Measurements from ENCODE around the gene LCTL. TPM values are rescaled to one million over a fixed set of nuclear protein-coding genes. Genes with fewer than 3 reads are reported as not detected.

LCTL gene
- total RNA-seq, 2 experiments from 2014 or later = not detected

DNA sequence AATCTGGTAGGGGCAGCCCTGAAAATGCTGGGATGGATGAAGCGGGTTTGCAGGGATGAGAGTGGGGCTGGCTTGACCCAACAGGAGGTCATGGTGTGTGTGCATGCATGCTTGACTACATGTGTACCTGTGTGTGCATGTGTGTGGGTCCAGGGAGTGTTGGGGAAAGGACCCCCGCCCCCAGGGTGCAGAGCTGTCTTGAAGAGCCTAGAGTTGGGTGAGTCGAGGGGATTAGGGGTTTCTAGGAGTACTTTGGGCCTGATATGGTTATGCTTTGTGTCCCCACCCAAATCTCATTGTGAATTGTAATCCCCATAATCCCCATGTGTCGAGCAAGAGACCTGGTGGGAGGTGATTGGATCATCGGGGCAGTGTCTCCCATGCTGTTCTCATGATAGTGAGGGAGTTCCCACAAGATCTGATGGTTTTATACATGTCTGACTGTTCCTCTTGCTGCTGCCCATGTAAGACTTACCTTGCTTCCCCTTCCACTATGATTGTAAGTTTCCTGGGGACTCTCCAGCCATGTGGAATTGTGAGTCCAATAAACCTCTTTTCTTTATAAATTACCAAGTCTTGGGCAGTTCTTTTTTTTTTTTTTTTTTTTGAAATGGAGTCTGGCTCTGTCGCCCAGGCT lies 5.2 kb upstream of the LCTL start:
- POLR2A ChIA-PET = no interaction called here
- no peak for DNase-seq (ENCODE audit: low spot score)
- Histone ChIP-seq H3K36me3 (ENCODE audit: insufficient read depth, low read length) (no peaks in the 10 kb centered on the region), H3K9me2 (ENCODE audit: insufficient read depth, low read length) (no peaks in the 10 kb centered on the region), H2AFZ (ENCODE audit: low read length) (no peak overlapping the region), H3K79me2 (ENCODE audit: insufficient read depth, low read depth, low read length) (no peaks in the 10 kb centered on the region), H3K27ac (ENCODE audit: low read depth, low read length, poor library complexity, severe bottlenecking) (no peak overlapping the region), H3K4me3 (ENCODE audit: low read depth, low read length, poor library complexity, severe bottlenecking) (no peak overlapping the region), H3K9me3 (ENCODE audit: low read length) (no peaks in the 10 kb centered on the region), H3K4me2 (ENCODE audit: low read length) (no peak overlapping the region), H3K4me1 (ENCODE audit: insufficient read depth, low read length, poor library complexity, severe bottlenecking) (peaks cover 8% of the 10 kb centered on the region), H4K20me1 (ENCODE audit: insufficient read depth, low read length) (no peaks in the 10 kb centered on the region)
- CTCF ChIA-PET (ENCODE audit: unreplicated experiment) = no interaction called here
- intact Hi-C loops (cut with micrococcal nuclease; ENCODE audit: unreplicated experiment) = no loop called here
- BruUV-seq (replicated peaks) = no TSS peak
- TF ChIP-seq, protein P1, sequence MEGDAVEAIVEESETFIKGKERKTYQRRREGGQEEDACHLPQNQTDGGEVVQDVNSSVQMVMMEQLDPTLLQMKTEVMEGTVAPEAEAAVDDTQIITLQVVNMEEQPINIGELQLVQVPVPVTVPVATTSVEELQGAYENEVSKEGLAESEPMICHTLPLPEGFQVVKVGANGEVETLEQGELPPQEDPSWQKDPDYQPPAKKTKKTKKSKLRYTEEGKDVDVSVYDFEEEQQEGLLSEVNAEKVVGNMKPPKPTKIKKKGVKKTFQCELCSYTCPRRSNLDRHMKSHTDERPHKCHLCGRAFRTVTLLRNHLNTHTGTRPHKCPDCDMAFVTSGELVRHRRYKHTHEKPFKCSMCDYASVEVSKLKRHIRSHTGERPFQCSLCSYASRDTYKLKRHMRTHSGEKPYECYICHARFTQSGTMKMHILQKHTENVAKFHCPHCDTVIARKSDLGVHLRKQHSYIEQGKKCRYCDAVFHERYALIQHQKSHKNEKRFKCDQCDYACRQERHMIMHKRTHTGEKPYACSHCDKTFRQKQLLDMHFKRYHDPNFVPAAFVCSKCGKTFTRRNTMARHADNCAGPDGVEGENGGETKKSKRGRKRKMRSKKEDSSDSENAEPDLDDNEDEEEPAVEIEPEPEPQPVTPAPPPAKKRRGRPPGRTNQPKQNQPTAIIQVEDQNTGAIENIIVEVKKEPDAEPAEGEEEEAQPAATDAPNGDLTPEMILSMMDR (conservative IDR thresholded peaks at IDR 0.05; ENCODE audit: low read length) = no peak
- TF ChIP-seq EZH2phosphoT487 (IDR thresholded peaks at IDR 0.05; ENCODE audit: borderline replicate concordance, low read depth, low read length) = no peak

DNA sequence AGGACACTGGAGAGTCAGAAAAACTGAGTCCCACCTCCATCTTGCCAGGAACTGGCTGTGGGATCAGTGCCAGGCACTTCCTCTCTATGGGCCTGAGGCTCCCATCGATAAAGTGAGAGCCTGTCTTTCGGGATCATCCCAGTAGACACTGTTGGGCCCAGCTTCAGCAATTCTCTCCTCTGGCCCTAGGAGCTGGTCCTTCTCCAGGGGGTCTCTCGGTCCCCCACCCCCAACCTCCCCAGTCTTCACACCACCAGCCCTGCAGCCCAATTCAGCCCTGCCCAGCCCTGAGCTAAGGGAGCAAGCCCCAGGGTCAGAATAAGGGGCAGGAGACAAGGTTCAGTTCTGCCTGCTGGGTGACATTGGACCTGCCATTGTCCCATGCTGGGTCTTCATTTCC lies 4.5 kb upstream of the LCTL start:
- Histone ChIP-seq H2AFZ (ENCODE audit: low read length) (no peak overlapping the region), H3K36me3 (ENCODE audit: insufficient read depth, low read length) (no peaks in the 10 kb centered on the region), H3K9me3 (ENCODE audit: low read length) (no peaks in the 10 kb centered on the region), H3K4me3 (ENCODE audit: low read depth, low read length, poor library complexity, severe bottlenecking) (no peak overlapping the region), H3K9me2 (ENCODE audit: insufficient read depth, low read length) (no peaks in the 10 kb centered on the region), H3K4me2 (ENCODE audit: low read length) (no peak overlapping the region), H4K20me1 (ENCODE audit: insufficient read depth, low read length) (no peaks in the 10 kb centered on the region), H3K27ac (ENCODE audit: low read depth, low read length, poor library complexity, severe bottlenecking) (no peak overlapping the region), H3K4me1 (ENCODE audit: insufficient read depth, low read length, poor library complexity, severe bottlenecking) (peaks cover 8% of the 10 kb centered on the region), H3K79me2 (ENCODE audit: insufficient read depth, low read depth, low read length) (no peaks in the 10 kb centered on the region)
- TF ChIP-seq, protein P1 (conservative IDR thresholded peaks at IDR 0.05; ENCODE audit: low read length) = no peak
- TF ChIP-seq EZH2phosphoT487 (IDR thresholded peaks at IDR 0.05; ENCODE audit: borderline replicate concordance, low read depth, low read length) = no peak
- intact Hi-C loops (cut with micrococcal nuclease; ENCODE audit: unreplicated experiment) = no loop called here
- no TSS peak for BruUV-seq (replicated peaks)
- CTCF ChIA-PET (ENCODE audit: unreplicated experiment) = interaction anchor here (0.5 kb wide), 1 partner anchor 471 kb away, joined by 4 read pairs; no protein-coding TSS in a partner anchor
- POLR2A ChIA-PET = no interaction called here
- DNase-seq (ENCODE audit: low spot score) = no peak

DNA sequence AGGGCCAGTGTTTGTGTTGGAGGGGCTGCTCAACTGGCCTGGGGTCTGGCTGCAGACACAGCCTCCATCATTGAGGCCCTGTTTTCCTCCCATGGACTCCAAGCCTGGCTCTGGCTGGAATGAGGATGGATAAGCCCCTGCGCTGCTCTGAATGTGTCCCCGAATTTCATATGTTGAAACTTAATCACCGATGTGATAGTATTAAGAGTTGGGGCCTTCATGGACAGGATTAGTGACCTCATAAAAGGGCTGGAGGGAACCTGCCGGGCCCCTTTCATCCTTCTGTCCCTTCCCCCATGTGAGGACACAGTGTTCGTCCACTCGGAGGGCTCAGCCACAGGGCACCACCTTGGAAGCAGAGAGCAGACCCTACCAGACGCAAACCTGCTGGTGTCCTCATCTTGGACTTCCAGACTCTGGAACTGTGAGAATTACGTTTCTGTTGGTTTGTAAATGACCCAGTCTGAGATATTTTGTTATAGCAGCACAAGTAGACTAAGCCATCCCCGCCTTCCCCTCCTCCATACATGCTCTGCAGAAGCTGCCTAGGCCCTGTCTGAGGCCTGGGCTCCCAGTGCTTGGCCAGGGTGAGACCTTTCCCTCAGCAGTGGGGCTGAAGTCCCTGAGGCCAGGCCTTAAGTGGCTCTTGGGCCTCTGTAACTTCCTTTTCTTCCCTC lies 3.8 kb upstream of the LCTL start:
- no peaks in the 10 kb centered on the region for H4K20me1 ChIP-seq (ENCODE audit: insufficient read depth, low read length)
- H2AFZ ChIP-seq (ENCODE audit: low read length) = no peak overlapping the region
- BruUV-seq (replicated peaks) = no TSS peak
- DNase-seq (ENCODE audit: low spot score) = no peak
- no peaks in the 10 kb centered on the region for H3K36me3 ChIP-seq (ENCODE audit: insufficient read depth, low read length)
- no peak overlapping the region for H3K4me3 ChIP-seq (ENCODE audit: low read depth, low read length, poor library complexity, severe bottlenecking)
- no peaks in the 10 kb centered on the region for H3K79me2 ChIP-seq (ENCODE audit: insufficient read depth, low read depth, low read length)
- TF ChIP-seq, protein P1 (conservative IDR thresholded peaks at IDR 0.05; ENCODE audit: low read length) = no peak
- TF ChIP-seq EZH2phosphoT487 (IDR thresholded peaks at IDR 0.05; ENCODE audit: borderline replicate concordance, low read depth, low read length) = no peak
- H3K9me3 ChIP-seq (ENCODE audit: low read length) = no peaks in the 10 kb centered on the region
- no peak overlapping the region for H3K4me2 ChIP-seq (ENCODE audit: low read length)
- CTCF ChIA-PET (ENCODE audit: unreplicated experiment) = interaction anchor here (0.5 kb wide), 1 partner anchor 472 kb away, joined by 4 read pairs; no protein-coding TSS in a partner anchor
- H3K4me1 ChIP-seq (ENCODE audit: insufficient read depth, low read length, poor library complexity, severe bottlenecking) = peaks cover 8% of the 10 kb centered on the region
- POLR2A ChIA-PET = no interaction called here
- intact Hi-C loops (cut with micrococcal nuclease; ENCODE audit: unreplicated experiment) = no loop called here
- no peak overlapping the region for H3K27ac ChIP-seq (ENCODE audit: low read depth, low read length, poor library complexity, severe bottlenecking)
- H3K9me2 ChIP-seq (ENCODE audit: insufficient read depth, low read length) = no peaks in the 10 kb centered on the region

Data from OCI-LY7 (cell line).